GM18517 (cell line): ENCODE data around the gene GPBP1L1.
"Not testable (repeated sequence)": the region's sequence is repeated elsewhere in the genome, so short reads cannot be mapped to it uniquely, and the experiment has no call there.

Experiments
- ATAC-seq: cut with Tn5 transposase; IDR thresholded peaks from one replicate; pipeline ENCODE4 v1.9.1; 2021; ENCODE audit warnings: mild to moderate bottlenecking, moderate library complexity; ENCODE audit not compliant: unreplicated experiment

Gene GPBP1L1

DNA sequence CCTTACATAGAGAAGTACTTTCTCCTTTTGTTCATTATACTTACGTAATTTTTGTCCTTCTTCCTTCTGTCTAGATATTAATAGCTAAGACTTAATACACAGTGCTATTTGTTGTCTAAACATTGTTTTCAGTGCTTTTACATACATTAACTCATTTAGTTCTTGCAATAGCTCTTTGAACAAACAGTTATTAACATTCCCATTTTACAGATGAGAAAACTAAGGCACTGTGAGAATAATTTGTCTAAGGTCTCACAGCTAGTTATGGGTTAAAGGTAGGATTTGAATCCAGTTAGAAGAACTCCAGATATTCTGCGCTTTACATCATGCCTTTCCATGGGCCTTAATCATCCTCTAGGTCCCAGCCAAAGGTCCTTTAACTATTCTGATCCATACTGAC, 82.1 kb downstream of the GPBP1L1 start:
- no peak for ATAC-seq

DNA sequence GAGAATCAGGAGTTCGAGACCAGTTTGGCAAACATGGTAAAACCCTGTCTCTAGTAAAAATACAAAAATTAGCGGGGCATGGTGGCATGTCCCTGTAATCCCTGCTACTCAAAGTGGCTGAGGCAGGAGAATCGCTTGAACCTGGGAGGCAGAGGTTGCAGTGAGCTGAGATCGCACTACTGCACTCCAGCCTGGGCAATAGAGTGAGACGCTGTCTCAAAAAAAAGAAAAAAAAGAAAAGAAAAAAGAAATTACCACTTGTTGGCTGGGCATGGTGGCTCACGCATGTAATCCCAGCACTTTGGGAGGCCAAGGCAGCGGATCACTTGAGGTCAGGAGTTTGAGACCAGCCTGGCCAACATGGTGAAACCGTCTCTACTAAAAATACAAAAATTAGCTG, 89.6 kb downstream of the GPBP1L1 start:
- not testable (repeated sequence) for ATAC-seq

DNA sequence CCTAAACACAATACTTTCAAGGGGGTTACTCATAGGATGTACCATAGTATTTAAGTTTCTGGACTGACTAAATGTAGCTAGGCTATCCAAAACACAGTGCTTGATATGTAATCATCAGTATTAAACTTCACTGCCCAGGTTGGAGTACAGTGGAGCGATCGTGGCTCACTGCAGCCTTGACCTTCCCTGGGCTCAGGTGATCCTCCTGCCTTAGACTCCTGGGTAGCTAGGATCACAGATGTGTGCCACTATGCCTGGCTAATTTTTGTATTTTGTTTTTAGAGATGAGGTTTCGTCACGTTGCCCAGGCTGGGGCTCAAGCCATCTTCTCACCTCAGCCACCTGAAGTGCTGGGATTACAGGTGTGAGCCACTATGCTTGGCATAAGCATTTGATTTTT, 91.9 kb downstream of the GPBP1L1 start:
- ATAC-seq = no peak

DNA sequence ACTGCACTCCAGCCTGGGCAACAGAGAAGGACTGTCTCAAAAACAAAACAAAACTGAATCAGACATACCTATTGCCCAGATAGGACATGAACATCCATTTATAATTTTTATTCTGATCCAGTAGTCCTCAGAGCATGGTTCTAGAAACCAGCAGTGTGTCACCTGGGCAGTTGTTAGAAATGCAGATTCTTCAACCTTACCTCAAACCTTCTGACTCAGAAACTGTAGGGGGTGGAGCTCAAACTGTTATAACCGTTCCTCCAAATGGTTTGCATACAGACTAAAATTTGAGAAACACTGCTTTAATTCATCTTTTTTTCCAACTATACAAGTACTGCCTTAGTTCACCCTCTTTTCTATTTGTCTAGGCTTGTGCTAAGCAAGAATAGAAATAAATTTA, 96.5 kb downstream of the GPBP1L1 start:
- no peak for ATAC-seq

DNA sequence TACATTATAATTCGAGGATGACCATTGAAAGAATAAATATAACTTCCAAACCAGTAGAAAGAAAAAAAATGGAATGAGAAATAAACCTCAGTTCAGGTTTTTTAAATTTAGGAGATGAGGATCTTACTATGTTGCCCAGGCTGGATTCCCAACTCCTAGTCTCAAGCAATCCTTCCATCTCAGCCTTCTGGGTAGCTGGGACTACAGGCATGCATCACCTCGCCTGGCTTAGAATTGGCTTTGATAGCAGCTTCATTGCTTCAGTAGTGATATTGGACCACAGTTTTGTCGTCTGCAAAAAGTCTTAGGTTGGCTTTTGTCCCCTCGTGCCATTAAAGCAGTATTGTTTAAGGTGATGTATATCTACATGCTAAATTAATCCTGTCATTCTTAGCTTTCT, 99.6 kb downstream of the GPBP1L1 start:
- no peak for ATAC-seq

DNA sequence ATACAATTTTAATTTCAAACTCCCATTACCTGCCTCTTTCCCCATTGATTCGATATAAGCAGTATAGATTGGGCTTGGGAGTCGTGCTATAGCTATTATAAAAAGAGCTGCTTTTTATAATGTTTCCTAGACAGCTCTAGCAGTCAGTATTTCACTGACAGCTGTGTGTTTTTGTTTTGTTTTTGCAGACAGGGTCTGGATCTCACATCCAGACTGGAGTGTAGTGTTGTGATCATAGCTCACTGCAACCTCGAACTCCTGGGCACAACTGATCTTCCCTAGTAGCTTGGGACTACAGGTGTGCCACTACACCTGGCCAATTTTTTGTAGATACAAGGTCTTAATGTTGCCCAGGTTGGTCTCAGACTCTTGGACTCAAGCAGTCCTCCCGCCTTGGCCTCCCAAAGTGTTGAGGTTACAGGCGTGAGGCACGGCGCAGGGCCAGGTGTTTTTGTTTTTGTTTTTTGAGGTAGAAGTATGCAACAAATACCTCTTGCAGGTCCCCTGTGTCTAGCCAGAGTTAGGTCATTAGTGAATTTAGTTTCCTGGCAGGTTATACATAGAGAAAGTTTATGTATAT, 100.7 kb downstream of the GPBP1L1 start:
- no peak for ATAC-seq

- ATAC-seq = no peak
Observed at GRCh38 chr1:45585110-45585426, 101.3 kb downstream of the GPBP1L1 start.

GRCh38 chr1:45584351-45585109, 101.8 kb downstream of the GPBP1L1 start:
- no peak for ATAC-seq

DNA sequence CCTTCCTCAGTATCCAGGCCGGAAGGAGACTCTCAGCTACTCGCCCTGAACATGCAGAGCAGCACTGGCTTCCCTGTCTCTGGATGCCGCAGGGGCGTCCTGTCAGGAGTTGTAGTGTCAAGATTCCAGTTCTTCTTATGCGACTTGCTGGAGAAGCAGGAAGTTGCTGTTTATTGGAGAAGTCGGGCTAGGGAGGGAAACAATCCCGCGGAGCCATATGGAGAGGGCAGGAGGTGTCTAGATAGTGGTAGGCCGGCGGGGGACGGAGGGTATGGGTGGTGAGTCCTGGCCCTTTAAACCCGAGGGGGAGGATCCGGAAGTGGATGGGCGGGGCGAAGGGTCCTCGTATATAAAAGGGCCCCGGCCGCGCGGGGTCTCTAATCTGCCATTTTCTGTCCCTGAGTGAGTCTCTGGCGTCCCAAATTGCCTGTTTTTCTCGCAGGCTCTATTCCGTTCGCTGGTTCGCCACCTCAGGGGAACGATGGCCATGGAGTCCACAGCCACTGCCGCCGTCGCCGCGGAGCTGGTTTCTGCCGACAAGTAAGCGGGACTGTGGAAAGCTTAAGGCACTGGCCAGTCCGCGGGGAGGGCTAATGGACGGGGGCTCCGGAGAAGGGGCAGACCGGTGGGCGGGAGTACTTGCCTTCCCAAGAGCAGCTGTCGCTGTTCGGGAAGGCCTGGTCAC, 102.5 kb downstream of the GPBP1L1 start, which contains the start of gene NASP:
Gene NASP (plus strand): TSS at position 376 of the 685 bp plus-strand sequence. CDS start 106 bp downstream, at position 482.
- ATAC-seq = peak; percentile 44

- peak; percentile 80 for ATAC-seq
Observed at GRCh38 chr1:45583264-45583665, 103.1 kb downstream of the GPBP1L1 start.
